Mesenchymal stem cell (in vitro differentiated cells and primary cell): ENCODE data around the gene KLHL13.
A peak's percentile ranks its signal among the peaks of the same experiment; 100 is the strongest.

Source experiments
- DNase-seq: peaks from one replicate; pipeline ENCODE4 v3.0.0-alpha.2; 2013
- H2AFZ ChIP-seq: one replicate; pipeline ENCODE4 v1.6.1; 2013; ENCODE audit warnings: low read depth, mild to moderate bottlenecking, control low read depth, inconsistent platforms, low read length, moderate library complexity
- H2AK5ac ChIP-seq: 2 replicates; pipeline ENCODE4 v1.6.1; 2013; ENCODE audit warnings: low read length, moderate library complexity, mild to moderate bottlenecking, inconsistent platforms; ENCODE audit not compliant: severe bottlenecking
- H2BK120ac ChIP-seq: one replicate; pipeline ENCODE4 v1.6.1; 2013; ENCODE audit warnings: low read depth, mild to moderate bottlenecking, inconsistent platforms, low read length, moderate library complexity
- H2BK12ac ChIP-seq, 2 experiments: one replicate each; pipeline ENCODE4 v1.6.1; 2013; ENCODE audit warnings: inconsistent platforms in 2 of 2, low read length in 2 of 2, mild to moderate bottlenecking in 2 of 2, moderate library complexity in 2 of 2, control low read depth in 1 of 2
- H2BK15ac ChIP-seq: one replicate; pipeline ENCODE4 v1.6.1; 2013; ENCODE audit warnings: mild to moderate bottlenecking, low read depth, inconsistent platforms; ENCODE audit not compliant: poor library complexity, severe bottlenecking
- H2BK5ac ChIP-seq: 2 replicates; pipeline ENCODE4 v1.6.1; 2013; ENCODE audit warnings: low read depth, mild to moderate bottlenecking, low read length, control low read depth, inconsistent platforms; ENCODE audit not compliant: poor library complexity, severe bottlenecking
- H3K14ac ChIP-seq, 2 experiments: one replicate each; pipeline ENCODE4 v1.6.1; 2013; ENCODE audit warnings: inconsistent platforms in 2 of 2, low read length in 2 of 2, control low read depth in 1 of 2, mild to moderate bottlenecking in 1 of 2, moderate library complexity in 1 of 2
- H3K18ac ChIP-seq, 2 experiments: one replicate each; pipeline ENCODE4 v1.6.1; 2013; ENCODE audit warnings: inconsistent platforms in 2 of 2, low read length in 2 of 2, control low read depth in 1 of 2, low read depth in 1 of 2, mild to moderate bottlenecking in 1 of 2
- H3K23ac ChIP-seq, 2 experiments: one replicate each; pipeline ENCODE4 v1.6.1; 2013; ENCODE audit warnings: inconsistent platforms in 2 of 2, low read length in 2 of 2, mild to moderate bottlenecking in 2 of 2, moderate library complexity in 2 of 2, control low read depth in 1 of 2
- H3K27ac ChIP-seq: 2 replicates; pipeline ENCODE4 v1.5.1; 2013; ENCODE audit warnings: mild to moderate bottlenecking, moderate library complexity, low read length, control low read depth, inconsistent platforms; ENCODE audit not compliant: poor library complexity, severe bottlenecking
- H3K27me3 ChIP-seq, 2 experiments: 2 replicates each; pipeline versions ENCODE4 v1.6.1 to v1.7.0; 2013; ENCODE audit warnings: low read length in 2 of 2, mild to moderate bottlenecking in 2 of 2, moderate library complexity in 2 of 2, control low read depth in 1 of 2, inconsistent platforms in 1 of 2; ENCODE audit not compliant: control insufficient read depth in 1 of 2, insufficient read depth in 1 of 2
- H3K36me3 ChIP-seq, 2 experiments: 2 replicates each; pipeline versions ENCODE4 v1.6.1 to v1.7.0; 2013; ENCODE audit warnings: low read length in 2 of 2, control low read depth in 1 of 2, inconsistent platforms in 1 of 2, low read depth in 1 of 2, mild to moderate bottlenecking in 1 of 2; ENCODE audit not compliant: insufficient read depth in 2 of 2, control insufficient read depth in 1 of 2
- H3K4ac ChIP-seq, 2 experiments: one replicate each; pipeline ENCODE4 v1.6.1; 2013; ENCODE audit warnings: inconsistent platforms in 2 of 2, low read length in 2 of 2, mild to moderate bottlenecking in 2 of 2, moderate library complexity in 2 of 2, control low read depth in 1 of 2, low read depth in 1 of 2
- H3K4me1 ChIP-seq: 2 replicates; pipeline ENCODE4 v1.6.1; 2013; ENCODE audit warnings: low read depth, low read length, control low read depth; ENCODE audit not compliant: control insufficient read depth, insufficient read depth
- H3K4me2 ChIP-seq: 2 replicates; pipeline ENCODE4 v1.6.1; 2013; ENCODE audit warnings: low read length, mild to moderate bottlenecking, inconsistent platforms; ENCODE audit not compliant: poor library complexity, severe bottlenecking
- H3K4me3 ChIP-seq, 2 experiments: 2 replicates each; pipeline versions ENCODE4 v1.5.1 to v1.7.0; 2013; ENCODE audit warnings: low read length in 2 of 2, mild to moderate bottlenecking in 2 of 2, control low read depth in 1 of 2, low read depth in 1 of 2; ENCODE audit not compliant: insufficient read depth in 1 of 2
- H3K79me1 ChIP-seq: replicated peaks from 2 replicates; pipeline ENCODE4 v1.6.1; 2013; ENCODE audit warnings: mild to moderate bottlenecking, control low read depth, low read length, inconsistent platforms; ENCODE audit not compliant: poor library complexity, severe bottlenecking
- H3K9ac ChIP-seq: 2 replicates; pipeline ENCODE4 v1.7.0; 2013; ENCODE audit warnings: mild to moderate bottlenecking, low read length, moderate library complexity
- H3K9me3 ChIP-seq: 2 replicates; pipeline ENCODE4 v1.7.0; 2013; ENCODE audit warnings: mild to moderate bottlenecking, low read length; ENCODE audit not compliant: control insufficient read depth
- H4K8ac ChIP-seq: one replicate; pipeline ENCODE4 v1.6.1; 2013; ENCODE audit warnings: inconsistent platforms, mild to moderate bottlenecking, low read length, moderate library complexity
- H4K91ac ChIP-seq: one replicate; pipeline ENCODE4 v1.6.1; 2013; ENCODE audit warnings: mild to moderate bottlenecking, low read length, inconsistent platforms
- WGBS: methylation state at CpG from one replicate; pipeline ENCODE4 v1.1.7; 2013; ENCODE audit warnings: mixed read lengths; 5-methylcytosine and 5-hydroxymethylcytosine counted together

KLHL13 gene

GRCh38 chrX:117996408-117996807, 120.2 kb downstream of the KLHL13 start:
- Histone ChIP-seq H3K23ac (no peak overlapping the region), H3K4ac (no peak overlapping the region), H2AK5ac (no peak overlapping the region), H3K36me3 (no peaks in the 10 kb centered on the region), H2BK12ac (no peak overlapping the region), H3K18ac (no peak overlapping the region), H3K9ac (no peak overlapping the region), H2AFZ (no peak overlapping the region), H3K14ac (no peak overlapping the region), H2BK5ac (no peak overlapping the region), H3K4me2 (no peak overlapping the region), H3K79me1 (no peaks in the 10 kb centered on the region), H4K91ac (no peak overlapping the region), H2BK15ac (no peak overlapping the region), H3K27me3 (no peaks in the 10 kb centered on the region), H2BK120ac (no peak overlapping the region), H3K4me1 (no peaks in the 10 kb centered on the region), H3K27ac (no peak overlapping the region), H3K9me3 (no peaks in the 10 kb centered on the region), H4K8ac (no peak overlapping the region), H3K4me3 (no peak overlapping the region)
- no peak for DNase-seq
- WGBS: 89% methylated on average over 2 of the region's 4 CpGs

DNA sequence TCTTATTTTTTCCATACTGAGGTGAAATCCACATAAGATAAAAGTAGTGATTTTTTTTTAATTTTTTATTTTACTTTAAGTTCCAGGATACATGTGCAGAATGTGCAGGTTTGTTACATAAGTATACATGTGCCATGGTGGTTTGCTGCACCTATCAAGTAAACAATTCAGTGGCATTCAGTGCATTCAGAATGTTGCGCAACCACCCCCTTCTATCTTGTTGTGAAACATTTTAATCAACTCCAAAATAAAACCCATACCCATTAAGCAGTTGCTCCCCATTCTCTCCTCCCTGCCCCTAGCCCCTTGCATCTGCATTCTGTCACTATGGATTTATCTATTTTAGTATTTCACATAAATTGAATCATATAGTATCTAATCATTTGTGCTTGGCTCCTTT, 121.2 kb downstream of the KLHL13 start:
- Histone ChIP-seq H3K4me2 (no peak overlapping the region), H3K4ac (no peak overlapping the region)

GRCh38 chrX:117992192-117992723, 124.4 kb downstream of the KLHL13 start:
- no peaks in the 10 kb centered on the region for H3K9me3 ChIP-seq
- no peak overlapping the region for H3K4ac ChIP-seq
- no peaks in the 10 kb centered on the region for H3K36me3 ChIP-seq
- DNase-seq: no peak
- H2AFZ ChIP-seq: no peak overlapping the region
- no peaks in the 10 kb centered on the region for H3K79me1 ChIP-seq
- no peak overlapping the region for H3K9ac ChIP-seq
- no peaks in the 10 kb centered on the region for H3K4me1 ChIP-seq
- H3K18ac ChIP-seq: no peak overlapping the region
- H3K4me3 ChIP-seq: no peak overlapping the region
- H3K14ac ChIP-seq: no peak overlapping the region
- H3K23ac ChIP-seq: no peak overlapping the region
- no CpG with 5 or more reads among the region's 1 CpG for WGBS
- H2BK15ac ChIP-seq: no peak overlapping the region
- peak overlapping the region; percentile 49 for H3K27ac ChIP-seq
- H2BK5ac ChIP-seq: no peak overlapping the region
- no peak overlapping the region for H4K91ac ChIP-seq
- H3K4me2 ChIP-seq: no peak overlapping the region
- no peak overlapping the region for H2BK12ac ChIP-seq
- no peak overlapping the region for H2AK5ac ChIP-seq
- H3K27me3 ChIP-seq: no peaks in the 10 kb centered on the region
- H4K8ac ChIP-seq: no peak overlapping the region
- no peak overlapping the region for H2BK120ac ChIP-seq

More for the DNA sequence above, 121.2 kb downstream of the KLHL13 start:
- no peaks in the 10 kb centered on the region for H3K27me3 ChIP-seq
- H2BK12ac ChIP-seq: no peak overlapping the region
- no peak overlapping the region for H3K18ac ChIP-seq
- no peaks in the 10 kb centered on the region for H3K9me3 ChIP-seq
- H3K36me3 ChIP-seq: no peaks in the 10 kb centered on the region
- DNase-seq: no peak
- H3K79me1 ChIP-seq: no peaks in the 10 kb centered on the region
- no peak overlapping the region for H2BK120ac ChIP-seq
- H2BK5ac ChIP-seq: no peak overlapping the region
- no peak overlapping the region for H3K23ac ChIP-seq
- no peak overlapping the region for H2AK5ac ChIP-seq
- no peak overlapping the region for H2BK15ac ChIP-seq
- no peak overlapping the region for H3K27ac ChIP-seq
- no peak overlapping the region for H4K91ac ChIP-seq
- H3K14ac ChIP-seq: no peak overlapping the region
- H3K9ac ChIP-seq: no peak overlapping the region
- H3K4me3 ChIP-seq: no peak overlapping the region
- H3K4me1 ChIP-seq: no peaks in the 10 kb centered on the region
- H2AFZ ChIP-seq: no peak overlapping the region
- H4K8ac ChIP-seq: no peak overlapping the region
- 100% methylated on average over 1 of the region's 1 CpG for WGBS

- DNase-seq: no peak
- Histone ChIP-seq H2BK120ac (no peak overlapping the region), H3K18ac (no peak overlapping the region), H3K14ac (no peak overlapping the region), H3K27me3 (peaks cover 0 to 3% of the 10 kb centered on the region in 2 experiments), H3K9ac (no peak overlapping the region), H3K4me3 (no peak overlapping the region), H3K9me3 (no peaks in the 10 kb centered on the region), H3K4me1 (no peaks in the 10 kb centered on the region), H3K79me1 (no peaks in the 10 kb centered on the region), H2BK12ac (no peak overlapping the region), H3K23ac (no peak overlapping the region), H2BK15ac (no peak overlapping the region), H3K36me3 (no peaks in the 10 kb centered on the region), H2BK5ac (no peak overlapping the region), H3K27ac (peak overlapping the region; percentile 38), H2AFZ (no peak overlapping the region), H2AK5ac (no peak overlapping the region), H4K8ac (no peak overlapping the region), H3K4ac (no peak overlapping the region), H3K4me2 (no peak overlapping the region), H4K91ac (no peak overlapping the region)
- WGBS: no CpG with 5 or more reads among the region's 3 CpGs
Observed at GRCh38 chrX:117990438-117990837, 126.2 kb downstream of the KLHL13 start.
